CD14-positive monocyte (primary cell): Measurements from ENCODE around the gene TGFB3. TPM values are rescaled to one million over a fixed set of nuclear protein-coding genes. Genes with fewer than 3 reads are reported as not detected.

Source experiments
- DNase-seq, 3 donors: peaks; one replicate each; pipeline ENCODE4 v3.0.0-alpha.2; 2011 to 2022
- H2AFZ ChIP-seq: 2 replicates; pipeline ENCODE4 v1.6.0; 2012; ENCODE audit warnings: mild to moderate bottlenecking, low read depth, low read length, inconsistent platforms; ENCODE audit not compliant: insufficient read depth, poor library complexity, severe bottlenecking
- H3K27ac ChIP-seq, 2 donors: 1 replicate in 1 of 2; 2 replicates in 1 of 2; pipeline ENCODE4 v1.5.1; 2012 to 2013; ENCODE audit warnings: low read length in 2 of 2, control low read depth in 1 of 2, inconsistent platforms in 1 of 2, low read depth in 1 of 2, mild to moderate bottlenecking in 1 of 2
- H3K27me3 ChIP-seq, 2 donors: one replicate each; pipeline versions ENCODE4 v1.6.0 to v1.6.1; 2011 to 2013; ENCODE audit warnings: low read length in 2 of 2; ENCODE audit not compliant: control insufficient read depth in 2 of 2, insufficient read depth in 2 of 2
- H3K36me3 ChIP-seq, 2 donors: replicated peaks in 1 of 2; 1 replicate in 1 of 2; 2 replicates in 1 of 2; pipeline versions ENCODE4 v1.5.1 to v1.6.1; 2012 to 2013; ENCODE audit warnings: low read length in 2 of 2, control low read depth in 1 of 2, inconsistent platforms in 1 of 2, mild to moderate bottlenecking in 1 of 2; ENCODE audit not compliant: insufficient read depth in 2 of 2, control insufficient read depth in 1 of 2
- H3K4me1 ChIP-seq, 2 donors: 1 replicate in 1 of 2; 2 replicates in 1 of 2; pipeline versions ENCODE4 v1.5.1 to v1.6.1; 2012 to 2013; ENCODE audit warnings: low read length in 2 of 2, control low read depth in 1 of 2, inconsistent platforms in 1 of 2, mild to moderate bottlenecking in 1 of 2, moderate library complexity in 1 of 2; ENCODE audit not compliant: insufficient read depth in 2 of 2, control insufficient read depth in 1 of 2
- H3K4me2 ChIP-seq: replicated peaks from 2 replicates; pipeline ENCODE3; 2012; ENCODE audit warnings: low read length, moderate library complexity, mild to moderate bottlenecking; ENCODE audit not compliant: poor library complexity, severe bottlenecking; ENCODE audit errors: extremely low read depth
- H3K4me3 ChIP-seq, 3 experiments: fragments of 200-600 bp in 1 of 3; sonication (generic) in 1 of 3; replicated peaks in 1 of 3; 1 replicate in 2 of 3; 2 replicates in 1 of 3; pipeline ENCODE4 v1.5.1; 2011 to 2013; ENCODE audit warnings: low read length in 3 of 3, mild to moderate bottlenecking in 3 of 3, control low read depth in 2 of 3, low read depth in 2 of 3, inconsistent platforms in 1 of 3, moderate library complexity in 1 of 3
- H3K79me2 ChIP-seq: 2 replicates; pipeline ENCODE4 v1.6.0; 2012; ENCODE audit warnings: mild to moderate bottlenecking, control low read depth, inconsistent platforms, low read length, moderate library complexity; ENCODE audit not compliant: insufficient read depth
- H3K9ac ChIP-seq: 2 replicates; pipeline ENCODE4 v1.6.0; 2017; ENCODE audit warnings: low read length, mild to moderate bottlenecking; ENCODE audit not compliant: insufficient read depth, poor library complexity, severe bottlenecking
- H3K9me3 ChIP-seq, 2 donors: replicated peaks in 1 of 2; 1 replicate in 1 of 2; 2 replicates in 1 of 2; pipeline versions ENCODE4 v1.5.1 to v1.6.1; 2012 to 2013; ENCODE audit warnings: low read length in 2 of 2, control low read depth in 1 of 2; ENCODE audit not compliant: control insufficient read depth in 1 of 2, insufficient read depth in 1 of 2
- H4K20me1 ChIP-seq: 2 replicates; pipeline ENCODE4 v1.6.0; 2012; ENCODE audit warnings: mild to moderate bottlenecking, low read length, control low read depth, moderate library complexity; ENCODE audit not compliant: insufficient read depth
- H3K27ac Mint-ChIP-seq, 7 donors: one replicate each; pipeline ENCODE4 v1.8.0; 2020; ENCODE audit warnings: mild to moderate bottlenecking in 7 of 7, mixed read lengths in 7 of 7, moderate library complexity in 6 of 7, inconsistent platforms in 2 of 7
- H3K27me3 Mint-ChIP-seq, 3 donors: one replicate each; pipeline ENCODE4 v1.8.0; 2021 to 2022; ENCODE audit warnings: low read depth in 3 of 3, mild to moderate bottlenecking in 3 of 3, mixed read lengths in 3 of 3, moderate library complexity in 3 of 3, inconsistent platforms in 1 of 3
- H3K36me3 Mint-ChIP-seq, 2 donors: one replicate each; pipeline ENCODE4 v1.8.0; 2020; ENCODE audit warnings: mixed read lengths in 2 of 2, inconsistent platforms in 1 of 2, mild to moderate bottlenecking in 1 of 2
- H3K4me1 Mint-ChIP-seq: one replicate; pipeline ENCODE4 v1.8.0; 2020; ENCODE audit warnings: mild to moderate bottlenecking, mixed read lengths
- H3K4me3 Mint-ChIP-seq, 2 donors: one replicate each; pipeline ENCODE4 v1.8.0; 2020; ENCODE audit warnings: mild to moderate bottlenecking in 2 of 2, mixed read lengths in 2 of 2, moderate library complexity in 1 of 2
- H3K9me3 Mint-ChIP-seq, 7 donors: one replicate each; pipeline ENCODE4 v1.8.0; 2020 to 2022; ENCODE audit warnings: mixed read lengths in 7 of 7, mild to moderate bottlenecking in 6 of 7, moderate library complexity in 6 of 7, inconsistent platforms in 2 of 7
- WGBS: methylation state at CpG from one replicate; pipeline ENCODE4 v1.1.5; 2013; ENCODE audit warnings: missing lambda C conversion rate; ENCODE audit not compliant: insufficient coverage; 5-methylcytosine and 5-hydroxymethylcytosine counted together
- intact Hi-C, 2 donors: fragments of 100-400 bp; cut with micrococcal nuclease; formaldehyde crosslinking; loops; one replicate each; pipeline versions ENCODE4 v1.15.0 to v1.15.1; 2023
- polyA plus RNA-seq, 3 donors: library from polyadenylated mRNA; depleted of rRNA in 1 of 3; unstranded in 2 of 3; stranded (reverse) in 1 of 3; fragments of 300-500 nt in 2 of 3; fragments of >200 nt in 1 of 3; fragmentation: Illumina TruSeq in 2 of 3; gene quantifications; 1 replicate in 2 of 3; 2 replicates in 1 of 3; pipeline ENCODE4 v1.2.3, GENCODE V29; 2012 to 2021
- TF ChIP-seq, protein P1 (sequence below): fragments of 200-600 bp; IDR thresholded peaks from one replicate; pipeline ENCODE4 v1.8.0; 2022; ENCODE audit warnings: antibody characterized with exemption, mild to moderate bottlenecking

Gene TGFB3
- polyA plus RNA-seq, 3 donors: 0.07 to 1.8 TPM; not detected in 1

DNA sequence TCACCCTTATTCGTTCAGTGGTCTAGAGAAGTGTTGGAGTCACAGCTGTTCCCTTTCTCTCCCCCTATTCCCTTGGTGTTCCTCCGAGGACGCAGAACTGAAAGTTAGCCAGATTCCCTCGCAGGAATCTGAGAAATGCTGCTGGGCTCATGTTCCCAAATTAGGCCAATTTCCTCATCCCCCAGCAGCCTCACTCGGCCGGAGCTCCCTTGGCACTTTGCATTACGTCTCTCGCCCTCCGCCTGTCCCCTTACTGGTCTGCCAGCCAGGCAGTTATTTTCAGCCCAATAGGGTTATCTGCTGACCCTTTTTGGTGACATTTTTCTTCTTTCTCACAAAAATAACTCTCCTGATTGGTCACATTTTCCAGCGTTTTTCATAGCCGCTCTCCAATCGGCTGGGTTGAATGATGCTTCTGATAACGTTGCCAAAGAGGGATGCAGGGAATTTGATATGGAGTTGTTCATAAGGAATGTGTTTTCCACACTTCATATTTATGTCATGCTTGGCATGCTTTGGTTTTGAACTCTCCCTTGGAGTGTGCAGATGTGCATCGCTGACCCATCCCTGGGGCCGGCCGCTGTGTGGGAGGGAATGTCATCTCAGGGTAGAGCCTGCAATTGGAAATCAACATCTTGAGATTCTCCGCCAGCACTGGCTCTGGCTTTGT, 13.7 kb upstream of the TGFB3 start:
- Histone ChIP-seq H3K27me3 (no peaks in the 10 kb centered on the region), H3K36me3 (no peaks in the 10 kb centered on the region), H3K4me3 (no peak overlapping the region), H3K9ac (no peak overlapping the region), H3K4me1 (no peaks in the 10 kb centered on the region), H4K20me1 (no peaks in the 10 kb centered on the region), H3K4me2 (no peak overlapping the region), H3K79me2 (no peaks in the 10 kb centered on the region), H3K27ac (no peak overlapping the region), H3K9me3 (no peaks in the 10 kb centered on the region), H2AFZ (no peak overlapping the region)
- 92% methylated on average over 12 of the region's 17 CpGs for WGBS
- no peaks in the 10 kb centered on the region for H3K9me3 Mint-ChIP-seq
- H3K27ac Mint-ChIP-seq: no peak overlapping the region
- DNase-seq: no peak
- TF ChIP-seq, protein P1, sequence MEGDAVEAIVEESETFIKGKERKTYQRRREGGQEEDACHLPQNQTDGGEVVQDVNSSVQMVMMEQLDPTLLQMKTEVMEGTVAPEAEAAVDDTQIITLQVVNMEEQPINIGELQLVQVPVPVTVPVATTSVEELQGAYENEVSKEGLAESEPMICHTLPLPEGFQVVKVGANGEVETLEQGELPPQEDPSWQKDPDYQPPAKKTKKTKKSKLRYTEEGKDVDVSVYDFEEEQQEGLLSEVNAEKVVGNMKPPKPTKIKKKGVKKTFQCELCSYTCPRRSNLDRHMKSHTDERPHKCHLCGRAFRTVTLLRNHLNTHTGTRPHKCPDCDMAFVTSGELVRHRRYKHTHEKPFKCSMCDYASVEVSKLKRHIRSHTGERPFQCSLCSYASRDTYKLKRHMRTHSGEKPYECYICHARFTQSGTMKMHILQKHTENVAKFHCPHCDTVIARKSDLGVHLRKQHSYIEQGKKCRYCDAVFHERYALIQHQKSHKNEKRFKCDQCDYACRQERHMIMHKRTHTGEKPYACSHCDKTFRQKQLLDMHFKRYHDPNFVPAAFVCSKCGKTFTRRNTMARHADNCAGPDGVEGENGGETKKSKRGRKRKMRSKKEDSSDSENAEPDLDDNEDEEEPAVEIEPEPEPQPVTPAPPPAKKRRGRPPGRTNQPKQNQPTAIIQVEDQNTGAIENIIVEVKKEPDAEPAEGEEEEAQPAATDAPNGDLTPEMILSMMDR: no peak
- H3K27me3 Mint-ChIP-seq: no peaks in the 10 kb centered on the region
- intact Hi-C loops: no loop called here
- no peaks in the 10 kb centered on the region for H3K4me1 Mint-ChIP-seq
- peaks cover 3 to 6% of the 10 kb centered on the region in 2 donors for H3K36me3 Mint-ChIP-seq
- H3K4me3 Mint-ChIP-seq: no peak overlapping the region

DNA sequence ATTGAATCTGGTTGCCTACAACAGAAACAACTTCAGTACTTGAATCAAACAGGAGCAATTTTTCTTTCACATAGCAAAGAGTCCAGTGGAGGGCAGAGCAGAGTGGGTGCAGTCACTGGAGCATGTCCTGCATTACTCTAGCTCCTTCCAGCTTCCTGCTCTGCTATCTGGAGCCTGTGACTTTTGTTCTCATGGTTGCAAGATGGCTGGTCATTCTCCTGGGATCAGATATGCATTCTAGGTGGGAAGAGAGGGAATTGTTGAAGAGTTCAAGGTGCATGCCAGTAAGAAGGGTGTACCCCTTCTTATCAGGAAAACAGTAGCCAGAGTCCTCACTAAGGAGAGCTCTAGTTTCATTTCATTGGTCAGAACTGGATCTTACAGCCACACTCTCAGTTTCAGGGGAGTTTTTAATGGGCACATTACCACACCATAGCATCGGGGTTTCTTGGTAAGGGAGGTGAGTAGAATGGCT, 11.8 kb upstream of the TGFB3 start:
- no peak overlapping the region for H3K9ac ChIP-seq
- no peak overlapping the region for H3K4me3 ChIP-seq
- H3K27me3 ChIP-seq: no peaks in the 10 kb centered on the region
- H3K27me3 Mint-ChIP-seq: no peaks in the 10 kb centered on the region
- no peak overlapping the region for H2AFZ ChIP-seq
- H3K27ac Mint-ChIP-seq: no peak overlapping the region
- WGBS: no CpG with 5 or more reads among the region's 1 CpG
- DNase-seq: no peak
- no peaks in the 10 kb centered on the region for H3K4me1 ChIP-seq
- intact Hi-C loops: no loop called here
- H3K4me1 Mint-ChIP-seq: no peaks in the 10 kb centered on the region
- H3K4me3 Mint-ChIP-seq: no peak overlapping the region
- H4K20me1 ChIP-seq: no peaks in the 10 kb centered on the region
- peaks cover 2 to 3% of the 10 kb centered on the region in 2 donors for H3K36me3 Mint-ChIP-seq
- TF ChIP-seq, protein P1: no peak
- no peak overlapping the region for H3K4me2 ChIP-seq
- no peaks in the 10 kb centered on the region for H3K9me3 ChIP-seq
- no peak overlapping the region for H3K27ac ChIP-seq
- H3K79me2 ChIP-seq: no peaks in the 10 kb centered on the region
- H3K36me3 ChIP-seq: no peaks in the 10 kb centered on the region
- no peaks in the 10 kb centered on the region for H3K9me3 Mint-ChIP-seq
